NB4 (cell line): ENCODE results near the gene PITPNC1.

Experiments used
- DNase-seq: peaks from one replicate; pipeline ENCODE4 v3.0.0; 2010; ENCODE audit warnings: low read depth
- H3K4me3 ChIP-seq: one replicate; pipeline ENCODE4 v1.5.1; 2011; ENCODE audit warnings: mild to moderate bottlenecking, low read depth, low read length, moderate library complexity
- MYC ChIP-seq: IDR thresholded peaks from 2 replicates; pipeline ENCODE4 v1.6.1; 2011; ENCODE audit warnings: low read depth, low read length
- POLR2A ChIP-seq: IDR thresholded peaks from 2 replicates; pipeline ENCODE4 v1.6.1; 2011; ENCODE audit warnings: mild to moderate bottlenecking; ENCODE audit not compliant: insufficient read length; ENCODE audit errors: extremely low read depth
- TF ChIP-seq, protein P1 (sequence below): IDR thresholded peaks from 2 replicates; pipeline ENCODE4 v1.6.1; 2011; ENCODE audit warnings: low read depth, low read length
- TF ChIP-seq, protein P2 (sequence below): IDR thresholded peaks from one replicate; pipeline ENCODE4 v1.5.1; 2012; ENCODE audit warnings: low read depth, low read length

Gene PITPNC1

DNA sequence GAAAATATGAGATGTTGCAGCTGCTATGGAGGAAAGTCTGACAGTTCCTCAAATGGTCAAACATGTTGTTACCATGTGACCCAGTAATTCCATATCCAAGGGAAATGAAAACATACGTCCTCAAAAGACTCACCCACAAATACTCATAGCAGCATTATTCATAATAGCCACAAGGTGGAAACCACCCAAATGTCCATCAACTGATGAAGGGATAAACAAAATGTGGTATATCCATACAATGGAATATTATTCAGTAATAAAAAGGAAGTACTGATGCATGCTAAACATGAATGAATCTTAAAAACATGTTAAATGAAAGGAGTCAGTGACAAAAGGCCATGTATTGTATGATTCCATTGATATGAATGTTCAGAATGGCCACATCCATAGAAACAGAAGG is 140.2 kb downstream of the PITPNC1 start:
- TF ChIP-seq, protein P1, sequence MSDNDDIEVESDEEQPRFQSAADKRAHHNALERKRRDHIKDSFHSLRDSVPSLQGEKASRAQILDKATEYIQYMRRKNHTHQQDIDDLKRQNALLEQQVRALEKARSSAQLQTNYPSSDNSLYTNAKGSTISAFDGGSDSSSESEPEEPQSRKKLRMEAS, result no peak
- TF ChIP-seq POLR2A (no peak), MYC (no peak)
- TF ChIP-seq, protein P2, sequence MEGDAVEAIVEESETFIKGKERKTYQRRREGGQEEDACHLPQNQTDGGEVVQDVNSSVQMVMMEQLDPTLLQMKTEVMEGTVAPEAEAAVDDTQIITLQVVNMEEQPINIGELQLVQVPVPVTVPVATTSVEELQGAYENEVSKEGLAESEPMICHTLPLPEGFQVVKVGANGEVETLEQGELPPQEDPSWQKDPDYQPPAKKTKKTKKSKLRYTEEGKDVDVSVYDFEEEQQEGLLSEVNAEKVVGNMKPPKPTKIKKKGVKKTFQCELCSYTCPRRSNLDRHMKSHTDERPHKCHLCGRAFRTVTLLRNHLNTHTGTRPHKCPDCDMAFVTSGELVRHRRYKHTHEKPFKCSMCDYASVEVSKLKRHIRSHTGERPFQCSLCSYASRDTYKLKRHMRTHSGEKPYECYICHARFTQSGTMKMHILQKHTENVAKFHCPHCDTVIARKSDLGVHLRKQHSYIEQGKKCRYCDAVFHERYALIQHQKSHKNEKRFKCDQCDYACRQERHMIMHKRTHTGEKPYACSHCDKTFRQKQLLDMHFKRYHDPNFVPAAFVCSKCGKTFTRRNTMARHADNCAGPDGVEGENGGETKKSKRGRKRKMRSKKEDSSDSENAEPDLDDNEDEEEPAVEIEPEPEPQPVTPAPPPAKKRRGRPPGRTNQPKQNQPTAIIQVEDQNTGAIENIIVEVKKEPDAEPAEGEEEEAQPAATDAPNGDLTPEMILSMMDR, result no peak
- no peak for DNase-seq

DNA sequence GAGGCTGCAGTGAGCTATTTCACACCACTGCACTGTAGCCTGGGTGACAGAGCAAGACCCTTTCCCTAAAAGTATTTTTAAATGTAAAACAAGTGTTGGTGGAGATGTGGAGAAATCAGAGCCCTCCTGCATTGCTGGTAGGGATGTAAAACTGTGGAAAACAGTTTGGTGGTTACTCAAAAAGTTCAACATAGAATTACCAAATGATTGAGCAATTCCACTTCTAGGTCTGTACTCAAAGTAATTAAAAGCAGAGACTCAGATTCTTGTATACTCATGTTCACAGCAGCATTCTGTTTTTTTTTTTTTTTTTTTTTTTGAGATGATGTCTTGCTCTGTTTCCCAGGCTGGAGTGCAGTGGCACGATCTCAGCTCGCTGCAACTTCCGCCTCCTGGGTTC is 141.8 kb downstream of the PITPNC1 start:
- TF ChIP-seq, protein P1, result no peak
- TF ChIP-seq POLR2A (no peak), MYC (no peak)
- TF ChIP-seq, protein P2, result no peak
- no peak for DNase-seq
- H3K4me3 ChIP-seq, result no peak overlapping the region

More for the DNA sequence above, 140.2 kb downstream of the PITPNC1 start:
- H3K4me3 ChIP-seq, result no peak overlapping the region

DNA sequence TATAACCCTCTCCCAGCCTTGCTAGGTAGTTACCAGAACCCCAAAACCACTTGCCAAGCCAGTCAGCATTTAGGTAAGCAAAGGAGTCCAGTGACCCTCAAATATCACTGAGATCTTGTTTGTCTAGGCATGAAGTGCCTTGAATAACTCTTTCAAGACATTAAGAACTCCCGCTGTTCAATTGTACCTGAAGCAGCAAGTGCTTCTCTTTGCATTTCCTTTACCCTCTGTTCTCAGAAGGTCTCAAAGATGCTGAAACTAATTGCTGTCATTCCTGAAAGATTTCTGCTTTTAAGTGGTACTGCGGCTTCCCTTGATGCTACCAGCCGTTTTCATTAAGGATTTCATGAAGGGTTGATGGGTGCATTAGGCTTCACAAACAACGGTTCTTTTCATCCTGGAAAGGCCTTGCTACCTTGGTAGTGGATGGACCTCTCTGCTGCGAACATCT is 142.7 kb downstream of the PITPNC1 start:
- no peak for TF ChIP-seq POLR2A
- no peak for DNase-seq
- H3K4me3 ChIP-seq, result no peak overlapping the region

DNA sequence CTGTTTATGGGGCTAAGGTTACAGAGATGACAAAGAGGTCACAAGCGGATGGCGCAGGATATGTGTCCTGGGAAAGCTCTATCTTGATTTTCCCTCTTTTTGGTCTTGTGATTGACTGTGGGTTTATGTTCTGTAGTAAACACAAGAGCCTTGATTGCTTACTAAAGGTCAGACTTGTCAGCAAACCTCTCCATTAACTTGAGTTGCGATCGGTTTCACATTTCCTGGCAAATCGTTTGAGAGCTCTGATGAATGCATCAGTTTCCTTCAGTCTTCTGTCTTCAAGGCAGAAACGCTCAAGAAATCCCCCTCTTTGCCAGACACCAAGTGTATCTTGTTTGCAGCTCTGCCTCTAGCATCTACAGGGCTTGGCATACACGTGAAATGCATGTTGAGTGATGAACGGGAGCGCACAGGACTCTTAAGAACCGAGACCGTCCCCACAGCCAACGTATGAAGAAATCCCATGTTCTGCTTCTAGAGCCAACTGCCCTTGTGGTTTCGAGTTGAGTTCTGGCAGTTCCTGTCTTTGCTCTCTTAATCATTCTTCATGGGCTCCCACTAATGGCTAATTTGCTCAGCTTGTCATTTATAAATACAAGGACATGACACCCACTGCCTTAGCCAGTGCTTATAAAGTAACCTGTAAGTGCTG is 143.3 kb downstream of the PITPNC1 start:
- peak overlapping the region; percentile 27 for H3K4me3 ChIP-seq
- DNase-seq, result peak; percentile 79
- TF ChIP-seq POLR2A (no peak), MYC (peak; percentile 41; the same call in 1 of the 2 replicates)
- TF ChIP-seq, protein P2, result peak; percentile 1
- TF ChIP-seq, protein P1, result peak; percentile 55; the same call in 1 of the 2 replicates

DNA sequence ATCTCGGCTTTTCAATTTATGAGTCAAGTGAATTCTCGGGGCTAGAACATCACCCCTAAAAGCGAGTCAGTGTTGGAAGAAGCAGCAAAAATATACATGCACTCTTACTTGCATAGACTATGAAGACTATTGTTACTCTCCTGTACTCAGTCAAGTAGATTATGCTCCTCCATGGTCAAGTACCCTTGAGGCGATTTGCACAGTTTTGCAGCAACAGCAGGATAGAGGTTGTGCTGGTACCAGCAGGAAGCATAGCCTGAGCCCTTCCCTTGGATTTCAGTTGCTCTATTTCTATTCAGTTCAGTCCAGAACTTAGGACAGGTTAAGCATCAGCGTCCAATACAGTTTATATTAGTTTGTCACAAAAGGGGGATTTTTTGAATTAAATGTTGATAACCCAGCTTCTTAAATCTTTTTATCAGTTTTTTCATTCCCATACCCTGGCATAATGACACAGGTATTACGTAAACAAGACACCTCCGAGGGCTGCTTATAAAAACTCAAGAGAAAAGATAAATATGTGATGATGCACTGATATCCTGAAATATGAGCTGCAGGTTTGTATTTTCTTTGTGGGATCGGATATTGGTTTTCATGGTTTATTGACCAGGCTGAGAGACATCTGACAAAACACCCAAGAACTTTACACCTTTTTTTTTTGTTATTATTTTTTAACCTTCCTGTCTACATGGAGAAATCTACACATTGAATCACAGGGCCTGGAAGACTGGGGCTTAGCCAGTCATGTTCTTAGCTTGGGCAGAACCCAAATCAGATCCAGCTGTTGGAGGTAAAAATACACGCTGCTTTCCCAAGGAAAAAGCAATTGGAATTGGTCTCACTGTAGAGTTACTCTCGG is 144.1 kb downstream of the PITPNC1 start:
- TF ChIP-seq MYC (no peak), POLR2A (no peak)
- TF ChIP-seq, protein P1, result no peak
- TF ChIP-seq, protein P2, result no peak
- DNase-seq, result peak; percentile 7
- H3K4me3 ChIP-seq, result no peak overlapping the region

DNA sequence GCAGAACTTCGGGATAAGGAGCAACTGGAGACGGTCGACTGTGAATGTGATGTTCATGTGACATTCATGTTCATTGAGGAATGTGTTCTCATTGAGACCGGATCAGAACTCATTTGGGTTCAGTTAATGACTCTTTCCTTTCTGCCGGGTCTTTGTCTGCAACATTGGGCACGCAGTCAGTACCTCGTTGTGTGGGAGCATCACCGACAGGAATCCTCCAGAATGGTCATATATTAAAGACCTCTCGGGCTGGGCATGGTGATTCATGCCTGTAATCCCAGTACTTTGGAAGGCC is 144.6 kb downstream of the PITPNC1 start:
- H3K4me3 ChIP-seq, result no peak overlapping the region
- no peak for DNase-seq
- TF ChIP-seq, protein P2, result no peak
- TF ChIP-seq, protein P1, result no peak
- TF ChIP-seq POLR2A (no peak), MYC (no peak)
